ENCODE measurements around the gene PIN1.
"Not testable (repeated sequence)": the region's sequence is repeated elsewhere in the genome, so short reads cannot be mapped to it uniquely, and the experiment has no call there.

Gene PIN1

DNA sequence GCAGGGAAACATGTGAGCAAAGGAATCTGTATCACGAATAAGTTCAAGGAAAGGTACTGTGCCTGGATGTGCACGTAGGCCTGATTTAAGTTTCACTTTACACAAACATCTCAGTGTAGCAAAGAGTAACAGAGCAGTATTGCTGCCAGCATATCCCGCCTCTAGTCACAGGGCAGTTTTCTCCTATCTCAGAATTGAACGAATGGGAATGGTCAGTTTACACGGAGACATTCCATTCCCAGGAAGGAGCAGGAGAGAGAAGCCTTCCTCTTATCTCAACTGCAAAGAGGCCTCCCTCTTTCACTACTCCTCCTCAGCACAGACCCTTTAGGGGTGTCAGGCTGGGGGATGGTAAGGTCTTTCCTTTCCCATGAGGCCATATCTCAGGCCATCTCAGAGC lies 45.5 kb upstream of the PIN1 start:
- H3K27me3 ChIP-seq (replicated peaks in 2 of 5; ENCODE audit: control insufficient read depth in 4 of 5, insufficient read depth in 5 of 5, low read length in 4 of 5); DNase-seq; H3K9me3 ChIP-seq (ENCODE audit: control extremely low read depth in 1 of 5, control insufficient read depth in 4 of 5, insufficient read depth in 2 of 5, low read depth in 1 of 5, low read length in 4 of 5); H3K36me3 ChIP-seq (ENCODE audit: control insufficient read depth in 4 of 4, insufficient read depth in 4 of 4, low read length in 3 of 4); POLR2A ChIA-PET; H3K4me3 ChIP-seq (ENCODE audit: control insufficient read depth in 1 of 7, extremely low read depth in 1 of 7, insufficient read depth in 4 of 7, low read depth in 2 of 7, low read length in 6 of 7): not testable (repeated sequence)
- CTCF ChIA-PET, result interaction anchor here (0.6 kb wide), 1 partner anchor 164 kb away, joined by 3 read pairs; no protein-coding TSS in a partner anchor
- H3K4me1 ChIP-seq (ENCODE audit: control extremely low read depth in 1 of 4, control insufficient read depth in 4 of 4, insufficient read depth in 4 of 4, low read length in 3 of 4), result peaks cover 0 to 23% (median 17%) of the 10 kb centered on the region in 4 experiments
- H3K27ac ChIP-seq (ENCODE audit: insufficient read depth in 1 of 2, low read depth in 1 of 2, low read length in 2 of 2, poor library complexity in 1 of 2, severe bottlenecking in 2 of 2), result peak overlapping the region in 1 of 2 experiments; percentile 34
- 92% methylated on average over 4 of the region's 5 CpGs for WGBS (ENCODE audit: insufficient coverage)

DNA sequence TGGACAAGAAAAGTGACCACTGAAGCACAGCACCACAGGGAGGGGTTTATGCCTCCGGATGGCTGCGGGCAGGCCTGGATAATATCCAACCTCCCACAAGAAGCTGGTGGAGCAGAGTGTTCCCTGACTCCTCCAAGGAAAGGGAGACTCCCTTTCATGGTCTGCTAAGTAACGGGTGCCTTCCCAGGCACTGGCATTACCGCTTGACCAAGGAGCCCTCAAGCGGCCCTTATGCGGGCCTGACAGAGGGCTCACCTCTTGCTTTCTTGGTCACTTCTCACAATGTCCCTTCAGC lies 44.1 kb upstream of the PIN1 start:
- POLR2A ChIA-PET, result not testable (repeated sequence)
- CTCF ChIA-PET, result interaction anchor here (0.8 to 1.7 kb wide), 2 partner anchors 157 to 158 kb away, joined by 3 read pairs; no protein-coding TSS in a partner anchor
- peak overlapping the region in 1 of 2 experiments; percentile 58 for H3K27ac ChIP-seq (ENCODE audit: insufficient read depth in 1 of 2, low read depth in 1 of 2, low read length in 2 of 2, poor library complexity in 1 of 2, severe bottlenecking in 2 of 2)

DNA sequence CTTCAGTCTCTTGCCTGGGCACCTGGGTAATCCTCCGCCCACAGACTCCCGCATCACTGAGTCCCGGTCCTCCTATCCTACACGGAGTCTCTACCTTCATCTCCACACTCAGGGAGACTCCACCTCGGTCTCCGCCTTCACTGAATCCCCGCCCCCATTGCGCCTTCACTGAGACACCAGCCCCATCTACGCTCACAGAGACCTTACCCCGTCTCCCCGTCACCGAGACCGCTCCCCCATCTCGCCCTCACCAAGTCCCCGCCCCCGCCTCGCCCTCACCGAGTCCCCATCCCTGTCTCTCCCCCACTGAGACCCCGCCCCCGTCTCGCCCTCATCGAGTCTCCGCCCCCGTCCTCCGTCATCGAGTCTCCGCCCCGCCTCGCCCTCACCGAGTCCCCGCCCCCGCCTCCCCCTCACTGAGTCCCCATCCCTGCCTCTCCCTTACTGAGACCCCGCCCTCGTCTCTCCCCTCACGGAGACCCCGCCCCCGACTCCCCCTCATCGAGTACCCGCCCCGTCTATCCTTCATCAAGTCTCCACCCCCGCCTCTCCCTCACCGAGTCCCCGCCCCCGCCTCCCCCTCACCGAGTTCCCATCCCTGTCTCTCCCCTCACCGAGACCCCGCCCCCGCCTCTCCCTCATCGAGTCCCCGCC lies 43.4 kb upstream of the PIN1 start:
- Histone ChIP-seq H3K27ac (ENCODE audit: insufficient read depth in 1 of 2, low read depth in 1 of 2, low read length in 2 of 2, poor library complexity in 1 of 2, severe bottlenecking in 2 of 2) (peak overlapping the region; percentile 64 to 85), H3K9me3 (ENCODE audit: control extremely low read depth in 1 of 5, control insufficient read depth in 4 of 5, insufficient read depth in 2 of 5, low read depth in 1 of 5, low read length in 4 of 5) (no peaks in the 10 kb centered on the region), H3K4me1 (ENCODE audit: control extremely low read depth in 1 of 4, control insufficient read depth in 4 of 4, insufficient read depth in 4 of 4, low read length in 3 of 4) (peaks cover 2 to 21% (median 7%) of the 10 kb centered on the region in 4 experiments), H3K36me3 (ENCODE audit: control insufficient read depth in 4 of 4, insufficient read depth in 4 of 4, low read length in 3 of 4) (no peaks in the 10 kb centered on the region), H3K4me3 (ENCODE audit: control insufficient read depth in 1 of 7, extremely low read depth in 1 of 7, insufficient read depth in 4 of 7, low read depth in 2 of 7, low read length in 6 of 7) (peak overlapping the region; percentile 49 to 86 (median 71)), H3K27me3 (replicated peaks in 2 of 5; ENCODE audit: control insufficient read depth in 4 of 5, insufficient read depth in 5 of 5, low read length in 4 of 5) (no peaks in the 10 kb centered on the region)
- CTCF ChIA-PET, result interaction anchor here (1.7 kb wide), 1 partner anchor 157 kb away, joined by 3 read pairs; no protein-coding TSS in a partner anchor
- under 1% methylated on average over 16 of the region's 50 CpGs for WGBS (ENCODE audit: insufficient coverage)
- DNase-seq, result peak; percentile 97 to 99 (median 99)
- POLR2A ChIA-PET, result no interaction called here

More for the DNA sequence above, 44.1 kb upstream of the PIN1 start:
- WGBS (ENCODE audit: insufficient coverage), result 93% methylated on average over 3 of the region's 6 CpGs
- DNase-seq; H3K36me3 ChIP-seq (ENCODE audit: control insufficient read depth in 4 of 4, insufficient read depth in 4 of 4, low read length in 3 of 4); H3K27me3 ChIP-seq (replicated peaks in 2 of 5; ENCODE audit: control insufficient read depth in 4 of 5, insufficient read depth in 5 of 5, low read length in 4 of 5); H3K9me3 ChIP-seq (ENCODE audit: control extremely low read depth in 1 of 5, control insufficient read depth in 4 of 5, insufficient read depth in 2 of 5, low read depth in 1 of 5, low read length in 4 of 5): not testable (repeated sequence)
- Histone ChIP-seq H3K4me1 (ENCODE audit: control extremely low read depth in 1 of 4, control insufficient read depth in 4 of 4, insufficient read depth in 4 of 4, low read length in 3 of 4) (peaks cover 2 to 20% (median 11%) of the 10 kb centered on the region in 4 experiments), H3K4me3 (ENCODE audit: control insufficient read depth in 1 of 7, extremely low read depth in 1 of 7, insufficient read depth in 4 of 7, low read depth in 2 of 7, low read length in 6 of 7) (peak overlapping the region in 5 of 7 experiments; percentile 58 to 80 (median 59))

DNA sequence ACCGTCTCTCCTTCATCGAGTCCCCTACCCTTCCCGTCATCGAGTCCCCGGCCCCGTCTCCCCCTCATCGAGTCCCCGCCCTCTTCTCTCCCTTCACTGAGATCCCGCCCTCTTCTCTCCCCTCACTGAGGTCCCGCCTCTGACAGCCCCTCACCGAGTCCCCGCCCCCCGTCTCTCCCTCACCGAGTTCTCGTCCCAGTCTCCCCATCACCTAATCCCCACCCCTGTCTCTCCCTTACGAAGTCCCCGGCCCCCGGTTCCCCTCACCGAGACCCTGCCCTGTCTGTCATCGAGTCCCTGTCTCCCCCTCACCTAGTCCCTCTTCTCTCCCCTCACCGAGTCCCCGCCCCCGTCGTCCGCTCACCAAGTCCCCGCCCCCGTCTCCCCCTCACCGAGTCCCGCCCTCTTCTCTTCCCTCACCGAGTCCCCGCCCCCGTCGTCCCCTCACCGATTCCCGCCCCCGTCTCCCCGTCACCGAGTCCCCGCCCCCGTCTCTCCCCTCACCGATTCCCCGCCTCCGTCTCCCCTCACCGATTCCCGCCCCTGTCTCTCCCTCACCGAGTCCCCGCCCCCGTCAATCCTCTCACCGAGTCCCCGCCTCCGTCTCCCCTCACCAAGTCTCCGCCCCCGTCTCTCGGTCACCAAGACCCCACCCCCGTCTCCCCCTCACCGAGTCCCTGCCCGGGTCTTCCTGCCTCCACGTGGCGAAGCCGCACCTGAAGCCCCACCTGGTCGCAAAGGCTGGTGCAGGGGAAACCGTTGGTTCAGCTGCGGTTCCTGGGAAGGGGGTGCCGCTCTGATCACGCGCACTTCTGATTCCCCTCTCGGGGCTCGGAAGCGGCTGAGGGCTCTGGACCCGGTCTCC lies 42.7 kb upstream of the PIN1 start:
- ChIA-PET CTCF (no interaction called here), POLR2A (interaction anchor here (0.6 to 1.1 kb wide), 2 partner anchors 26 to 36 kb away, joined by 3 to 4 read pairs; partner anchors contain the start of gene FBXL12)
- H3K27ac ChIP-seq (ENCODE audit: insufficient read depth in 1 of 2, low read depth in 1 of 2, low read length in 2 of 2, poor library complexity in 1 of 2, severe bottlenecking in 2 of 2), result peak overlapping the region; percentile 64 to 85

DNA sequence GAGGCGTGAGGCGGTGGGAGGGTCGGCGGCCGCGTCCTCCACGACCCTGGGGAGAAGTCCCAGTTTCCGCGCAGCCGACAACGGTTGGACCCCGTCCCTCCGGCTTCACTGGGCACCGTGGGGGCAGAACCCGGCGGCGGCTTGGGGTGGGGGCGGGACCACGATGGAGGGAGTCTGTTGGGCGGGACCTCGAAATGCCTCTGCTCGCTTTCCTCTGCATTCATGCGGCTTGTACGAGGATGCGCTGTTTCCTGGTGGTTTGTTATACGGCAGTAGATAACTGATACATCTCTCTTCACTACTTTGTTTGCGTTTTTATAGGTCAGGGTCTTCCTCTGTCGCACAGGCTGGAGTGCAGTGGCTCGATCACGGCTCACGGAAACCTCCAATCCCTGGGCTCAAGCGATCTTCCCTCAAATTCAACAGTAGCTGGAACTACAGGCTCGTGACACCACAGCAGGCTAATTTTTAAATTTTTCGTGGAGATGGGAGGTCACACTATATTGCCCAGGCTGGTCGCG lies 42.0 kb upstream of the PIN1 start:
- ChIA-PET POLR2A (interaction anchor here (0.6 to 1.1 kb wide), 2 partner anchors 26 to 35 kb away, joined by 3 to 4 read pairs; partner anchors contain the start of gene FBXL12), CTCF (interaction anchor here (1.0 to 1.5 kb wide), 4 partner anchors 23 to 206 kb away, joined by 3 to 5 read pairs (median 3); partner anchors contain the start of gene ZNF846)
- WGBS (ENCODE audit: insufficient coverage), result 21% methylated on average over 31 of the region's 36 CpGs
- Histone ChIP-seq H3K4me1 (ENCODE audit: control extremely low read depth in 1 of 4, control insufficient read depth in 4 of 4, insufficient read depth in 4 of 4, low read length in 3 of 4) (peaks cover 2 to 19% (median 7%) of the 10 kb centered on the region in 4 experiments), H3K27me3 (replicated peaks in 2 of 5; ENCODE audit: control insufficient read depth in 4 of 5, insufficient read depth in 5 of 5, low read length in 4 of 5) (no peaks in the 10 kb centered on the region), H3K27ac (ENCODE audit: insufficient read depth in 1 of 2, low read depth in 1 of 2, low read length in 2 of 2, poor library complexity in 1 of 2, severe bottlenecking in 2 of 2) (peak overlapping the region; percentile 50 to 75), H3K9me3 (ENCODE audit: control extremely low read depth in 1 of 5, control insufficient read depth in 4 of 5, insufficient read depth in 2 of 5, low read depth in 1 of 5, low read length in 4 of 5) (no peaks in the 10 kb centered on the region), H3K4me3 (ENCODE audit: control insufficient read depth in 1 of 7, extremely low read depth in 1 of 7, insufficient read depth in 4 of 7, low read depth in 2 of 7, low read length in 6 of 7) (peak overlapping the region; percentile 75 to 89 (median 82)), H3K36me3 (ENCODE audit: control insufficient read depth in 4 of 4, insufficient read depth in 4 of 4, low read length in 3 of 4) (no peaks in the 10 kb centered on the region)
- DNase-seq, result peak in 2 of 3 donors; percentile 67 to 84

More for the DNA sequence above, 42.7 kb upstream of the PIN1 start:
- Histone ChIP-seq H3K4me1 (ENCODE audit: control extremely low read depth in 1 of 4, control insufficient read depth in 4 of 4, insufficient read depth in 4 of 4, low read length in 3 of 4) (peaks cover 2 to 19% (median 7%) of the 10 kb centered on the region in 4 experiments), H3K36me3 (ENCODE audit: control insufficient read depth in 4 of 4, insufficient read depth in 4 of 4, low read length in 3 of 4) (no peaks in the 10 kb centered on the region), H3K9me3 (ENCODE audit: control extremely low read depth in 1 of 5, control insufficient read depth in 4 of 5, insufficient read depth in 2 of 5, low read depth in 1 of 5, low read length in 4 of 5) (no peaks in the 10 kb centered on the region), H3K4me3 (ENCODE audit: control insufficient read depth in 1 of 7, extremely low read depth in 1 of 7, insufficient read depth in 4 of 7, low read depth in 2 of 7, low read length in 6 of 7) (peak overlapping the region; percentile 75 to 89 (median 82)), H3K27me3 (replicated peaks in 2 of 5; ENCODE audit: control insufficient read depth in 4 of 5, insufficient read depth in 5 of 5, low read length in 4 of 5) (no peaks in the 10 kb centered on the region)
- WGBS (ENCODE audit: insufficient coverage), result 2% methylated on average over 24 of the region's 70 CpGs
- DNase-seq, result peak; percentile 97 to 98 (median 98)

DNA sequence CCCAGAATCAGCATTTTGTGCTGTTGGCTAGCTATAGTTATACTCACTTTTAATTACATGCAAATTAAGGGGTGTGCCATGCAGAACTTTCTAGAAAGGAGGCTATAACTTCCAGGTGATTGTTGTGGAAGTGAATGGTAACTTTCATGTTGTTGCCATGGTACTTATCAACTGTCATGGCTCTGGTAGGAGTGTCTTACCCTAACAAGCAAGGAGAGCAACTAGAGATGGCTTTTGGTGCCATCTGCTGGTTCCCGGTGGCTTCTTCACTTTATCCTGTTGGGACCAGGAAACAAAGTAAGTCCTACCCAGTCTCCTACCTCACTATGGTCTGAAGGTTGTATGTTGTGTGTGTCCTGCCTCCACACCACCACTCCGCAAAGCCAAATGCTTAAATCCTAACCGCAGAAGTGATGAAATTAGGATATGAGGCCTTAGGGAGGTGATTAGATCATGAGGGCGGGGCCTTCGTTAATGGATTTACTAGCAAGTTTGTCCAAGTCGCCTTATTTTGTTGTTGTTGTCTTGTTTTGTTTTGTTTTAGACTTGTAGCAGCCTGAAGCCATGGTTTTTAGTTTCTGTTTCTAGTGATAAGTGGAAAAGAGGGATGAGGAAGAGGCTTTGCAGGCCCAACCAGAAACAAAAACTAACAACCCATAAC lies 38.9 kb upstream of the PIN1 start:
- Histone ChIP-seq H3K27ac (ENCODE audit: insufficient read depth in 1 of 2, low read depth in 1 of 2, low read length in 2 of 2, poor library complexity in 1 of 2, severe bottlenecking in 2 of 2) (peak overlapping the region in 1 of 2 experiments; percentile 81), H3K9me3 (ENCODE audit: control extremely low read depth in 1 of 5, control insufficient read depth in 4 of 5, insufficient read depth in 2 of 5, low read depth in 1 of 5, low read length in 4 of 5) (no peaks in the 10 kb centered on the region), H3K36me3 (ENCODE audit: control insufficient read depth in 4 of 4, insufficient read depth in 4 of 4, low read length in 3 of 4) (no peaks in the 10 kb centered on the region), H3K4me1 (ENCODE audit: control extremely low read depth in 1 of 4, control insufficient read depth in 4 of 4, insufficient read depth in 4 of 4, low read length in 3 of 4) (peaks cover 2 to 17% (median 7%) of the 10 kb centered on the region in 4 experiments), H3K27me3 (replicated peaks in 2 of 5; ENCODE audit: control insufficient read depth in 4 of 5, insufficient read depth in 5 of 5, low read length in 4 of 5) (no peaks in the 10 kb centered on the region), H3K4me3 (ENCODE audit: control insufficient read depth in 1 of 7, extremely low read depth in 1 of 7, insufficient read depth in 4 of 7, low read depth in 2 of 7, low read length in 6 of 7) (no peak overlapping the region)
- 100% methylated on average over 1 of the region's 6 CpGs for WGBS (ENCODE audit: insufficient coverage)
- CTCF ChIA-PET, result interaction anchor here (0.9 to 2.1 kb wide), 13 partner anchors 8 to 486 kb away, joined by 3 to 11 read pairs (median 5); partner anchors contain the start of genes ZNF121, ZNF561 and ZNF846
- POLR2A ChIA-PET, result no interaction called here
- DNase-seq, result peak; percentile 94 to 97 (median 96)

Data from common myeloid progenitor, CD34-positive (primary cell).